HG03571 (cell line): ENCODE results near the gene PMEPA1.
A peak's percentile ranks its signal among the peaks of the same experiment; 100 is the strongest.

Experiments used
- ATAC-seq: cut with Tn5 transposase; IDR thresholded peaks from one replicate; pipeline ENCODE4 v1.9.1; 2021; ENCODE audit not compliant: unreplicated experiment

The PMEPA1 gene

DNA sequence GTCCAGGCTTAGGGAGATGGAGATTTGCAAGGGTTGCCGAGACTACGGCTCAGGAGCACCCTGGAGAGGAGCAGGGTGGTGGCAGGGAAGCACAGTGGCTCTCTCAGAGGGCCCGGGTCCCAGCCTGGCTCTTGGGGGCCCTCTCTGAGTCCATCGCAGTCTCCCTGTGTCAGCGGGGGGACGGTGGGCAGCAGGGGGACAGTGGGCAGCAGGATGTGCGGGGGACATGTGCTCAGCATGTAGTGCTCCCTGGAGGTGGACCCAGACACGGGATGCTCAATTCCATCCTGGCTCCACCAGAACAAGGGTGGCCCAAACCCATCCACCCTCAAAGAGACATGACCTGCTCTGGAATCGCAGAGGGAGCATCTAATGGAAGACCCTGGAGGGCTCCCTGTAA is 46.6 kb downstream of the PMEPA1 start:
- ATAC-seq: no peak

DNA sequence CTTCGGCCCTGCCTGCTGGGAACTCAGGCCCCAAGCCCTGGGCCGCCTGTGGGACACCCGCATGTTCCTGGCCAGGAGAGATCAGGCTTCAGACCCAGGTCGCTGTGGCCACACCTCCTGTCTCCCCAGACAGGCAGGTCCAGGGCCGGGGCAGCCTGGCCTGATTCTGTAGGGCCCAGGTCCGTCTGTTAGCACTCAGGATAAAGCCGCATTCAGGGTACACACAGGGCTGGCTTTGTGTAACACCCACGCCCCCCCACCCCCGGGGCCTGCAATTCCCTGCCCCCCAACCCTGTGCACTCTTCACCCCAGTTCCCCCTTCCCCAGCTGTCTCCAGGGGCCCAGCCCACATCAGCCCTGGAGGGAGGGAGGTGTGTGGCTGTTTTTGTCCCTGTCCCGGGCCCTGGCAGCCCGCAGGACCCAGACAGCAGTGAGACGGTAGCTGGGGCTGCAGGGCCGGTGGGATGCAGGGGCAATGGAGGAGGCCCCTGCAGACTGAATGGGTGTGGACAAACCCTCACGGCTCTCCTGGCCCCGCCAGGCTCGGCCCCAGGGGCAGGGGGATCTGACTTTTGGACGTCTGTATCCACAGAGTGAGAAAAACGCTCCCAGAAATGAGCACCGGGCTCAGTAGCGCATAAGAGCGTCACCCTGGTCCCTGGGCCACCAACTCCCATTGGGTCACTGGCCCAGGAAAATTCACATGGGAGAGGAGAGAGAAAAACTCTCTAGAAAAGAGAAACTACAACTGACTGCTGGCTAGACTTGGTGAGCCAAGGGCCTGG is 47.2 kb downstream of the PMEPA1 start:
- no peak for ATAC-seq

DNA sequence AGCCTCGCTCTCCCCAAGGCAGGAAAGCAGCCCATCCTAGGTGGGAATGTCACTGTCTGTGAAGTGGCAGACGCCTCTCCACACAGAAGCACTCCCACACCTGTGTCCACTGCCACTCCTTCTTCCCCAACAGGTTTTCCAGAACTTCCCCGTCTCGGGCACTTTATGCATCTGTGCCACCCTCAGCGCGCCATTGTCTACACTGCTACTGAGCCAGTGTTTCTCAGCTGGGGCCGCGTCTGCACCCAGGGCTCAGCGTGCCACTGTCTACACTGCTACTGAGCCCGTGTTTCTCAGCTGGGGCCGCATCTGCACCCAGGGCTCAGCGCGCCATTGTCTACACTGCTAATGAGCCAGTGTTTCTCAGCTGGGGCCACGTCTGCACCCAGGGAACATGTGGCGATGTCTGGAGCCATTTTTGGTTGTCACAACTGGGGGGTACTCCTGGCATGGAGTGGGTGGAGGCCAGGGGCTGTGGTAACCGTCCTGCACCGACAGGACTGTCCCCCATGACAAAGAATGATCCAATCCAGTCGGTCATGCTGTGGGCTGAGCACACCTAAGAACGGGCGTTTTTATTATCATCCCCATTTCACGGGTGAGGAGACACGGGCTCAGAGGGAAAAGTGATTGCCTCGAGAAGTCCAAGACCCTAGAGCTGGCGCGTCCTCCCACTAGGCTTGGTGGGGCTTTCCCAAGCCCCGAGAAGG is 47.9 kb downstream of the PMEPA1 start:
- no peak for ATAC-seq

DNA sequence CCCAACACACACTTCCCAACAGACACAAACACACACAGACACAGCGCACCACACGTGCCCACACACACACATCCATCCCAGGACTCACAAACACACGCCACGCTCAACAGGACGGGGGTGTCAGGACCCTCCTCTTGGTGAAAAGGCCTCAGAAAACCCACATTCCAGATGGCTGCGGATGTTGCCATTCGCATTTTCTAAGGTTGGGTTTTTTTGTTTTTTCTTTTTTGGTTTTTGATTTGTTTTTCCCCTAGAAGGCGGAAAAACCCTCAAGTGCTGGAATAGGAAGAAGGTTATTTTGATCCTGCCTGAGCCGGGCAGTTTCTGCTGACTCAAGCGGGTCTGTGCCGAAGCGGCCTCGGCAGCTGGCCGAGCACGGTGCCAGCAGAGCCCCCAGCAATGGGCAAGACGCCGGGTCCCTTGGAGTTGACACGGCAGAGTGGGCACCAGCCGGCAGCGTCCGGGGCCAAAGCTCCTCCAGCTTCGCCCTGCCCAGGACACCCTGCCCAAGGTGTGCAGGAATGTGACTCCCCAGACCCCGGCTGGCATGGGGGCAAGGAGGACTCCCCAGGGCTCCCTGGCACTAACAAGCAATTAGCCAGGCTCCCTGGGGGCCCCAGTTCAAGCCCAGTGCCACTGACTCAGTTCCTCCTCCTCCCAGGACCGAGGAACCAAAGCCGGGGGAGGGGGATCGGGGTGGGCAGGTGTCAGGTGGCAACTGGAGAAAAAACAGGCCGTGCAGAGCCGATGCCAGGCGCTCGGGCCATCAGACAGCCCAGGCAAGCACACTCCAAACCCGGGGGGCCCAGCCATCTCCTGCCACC is 48.7 kb downstream of the PMEPA1 start:
- no peak for ATAC-seq

DNA sequence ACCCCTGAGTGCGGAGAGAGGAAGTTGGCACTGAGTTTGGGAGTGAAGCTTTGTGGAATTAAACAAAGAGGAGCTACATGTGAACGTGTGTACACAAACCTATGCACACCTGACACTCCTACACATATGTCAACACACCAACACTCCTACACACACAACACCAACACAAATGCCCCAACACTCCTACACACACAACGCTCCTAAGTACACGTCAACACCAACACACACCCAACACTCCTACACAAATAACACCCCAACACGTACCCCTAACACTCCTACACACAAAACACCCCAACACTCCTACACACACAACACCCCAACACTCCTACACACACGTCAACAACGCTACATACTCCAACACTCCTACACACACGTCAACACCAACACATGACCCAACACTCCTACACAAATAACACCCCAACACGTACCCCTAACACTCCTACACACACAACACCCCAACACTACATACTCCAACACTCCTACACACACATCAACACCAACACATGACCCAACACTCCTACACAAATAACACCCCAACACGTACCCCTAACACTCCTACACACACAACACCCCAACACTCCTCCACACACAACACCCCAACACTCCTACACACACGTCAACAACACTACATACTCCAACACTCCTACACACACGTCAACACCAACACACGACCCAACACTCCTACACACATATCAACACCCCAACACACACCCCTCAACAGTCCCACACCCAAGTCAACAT is 49.5 kb downstream of the PMEPA1 start:
- ATAC-seq: no peak

DNA sequence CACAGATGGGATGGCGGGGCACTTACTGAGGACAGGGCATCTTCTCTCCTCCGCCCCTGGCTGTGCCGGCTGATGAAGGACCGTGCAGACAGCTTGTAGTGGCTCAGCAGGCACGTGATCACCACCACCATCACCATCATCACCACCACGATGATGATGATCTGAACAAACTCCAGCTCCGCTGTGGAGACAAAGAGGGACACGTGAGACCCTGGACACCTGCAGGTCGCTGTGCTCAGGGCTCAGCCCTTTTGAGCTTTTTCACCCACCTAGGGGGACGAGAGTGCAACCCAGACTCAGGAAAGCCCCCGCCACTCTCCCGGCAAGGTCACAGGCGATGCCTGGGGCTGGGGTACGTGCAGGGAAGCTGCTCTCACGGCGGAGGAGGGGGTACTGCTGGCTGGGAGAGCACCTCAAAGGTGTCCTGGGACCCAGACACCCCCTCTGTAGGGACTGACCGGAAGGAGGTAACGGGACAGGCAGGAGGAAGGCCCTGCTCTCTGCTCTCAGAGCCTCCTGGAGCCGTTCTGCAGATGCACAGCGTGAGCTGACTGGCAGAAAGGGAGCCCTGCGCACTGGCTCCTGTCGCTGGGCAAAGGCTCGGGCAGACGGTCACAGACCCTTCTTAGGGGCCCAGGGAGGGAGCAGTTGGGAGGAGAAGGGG is 50.2 kb downstream of the PMEPA1 start:
- ATAC-seq: no peak

DNA sequence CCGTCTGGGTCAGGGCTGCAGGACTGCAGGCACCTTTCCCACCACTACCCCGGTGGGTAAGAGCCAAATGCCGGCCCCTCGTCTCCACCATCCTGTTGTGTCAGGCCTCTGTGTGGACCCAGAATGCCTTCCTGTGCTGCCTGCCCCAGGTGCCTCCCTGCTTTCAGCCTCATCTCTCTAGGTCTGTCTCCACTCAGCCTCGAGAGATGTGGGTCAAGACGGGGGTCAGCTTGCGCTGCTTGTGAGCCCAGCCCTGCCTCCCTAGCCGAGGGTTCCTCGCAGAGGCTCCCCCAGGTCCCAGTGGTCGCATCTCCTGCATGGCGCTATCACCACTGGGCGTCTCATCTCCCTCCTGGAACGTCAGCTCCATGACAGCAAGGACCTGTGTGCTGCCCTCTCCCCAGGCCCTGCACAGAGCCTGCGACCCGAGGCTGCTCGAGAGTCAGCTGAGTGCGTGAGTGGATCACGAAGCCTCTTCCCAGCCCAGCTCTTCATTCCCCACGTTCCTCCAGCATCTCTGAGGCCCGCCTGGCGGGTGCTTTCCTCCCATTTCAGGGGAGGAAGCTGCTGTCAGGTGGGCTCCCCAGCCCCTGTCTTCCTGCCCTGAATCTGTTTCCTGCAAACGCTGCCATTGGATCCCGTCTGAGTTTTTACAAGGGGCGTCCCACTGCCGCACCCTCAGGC is 50.8 kb downstream of the PMEPA1 start:
- ATAC-seq: no peak

DNA sequence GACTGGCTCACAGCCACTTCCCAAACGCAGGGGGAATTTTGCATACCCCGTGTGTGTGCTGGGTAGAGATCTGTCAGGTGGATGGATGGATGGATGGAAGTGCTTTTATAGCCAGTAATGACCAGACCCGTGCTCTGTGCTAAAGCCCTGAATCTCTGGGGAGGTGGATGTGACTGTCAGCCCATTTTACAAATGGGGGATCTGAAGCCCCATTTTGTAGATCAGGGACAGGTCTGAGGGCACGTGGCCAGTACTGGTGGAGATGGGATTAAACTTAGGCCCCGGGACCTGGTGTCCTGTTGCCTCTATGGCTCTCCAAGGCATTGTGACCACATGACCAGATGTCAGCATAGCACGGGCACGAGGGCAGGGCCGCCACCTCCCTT is 51.4 kb downstream of the PMEPA1 start:
- ATAC-seq: no peak

DNA sequence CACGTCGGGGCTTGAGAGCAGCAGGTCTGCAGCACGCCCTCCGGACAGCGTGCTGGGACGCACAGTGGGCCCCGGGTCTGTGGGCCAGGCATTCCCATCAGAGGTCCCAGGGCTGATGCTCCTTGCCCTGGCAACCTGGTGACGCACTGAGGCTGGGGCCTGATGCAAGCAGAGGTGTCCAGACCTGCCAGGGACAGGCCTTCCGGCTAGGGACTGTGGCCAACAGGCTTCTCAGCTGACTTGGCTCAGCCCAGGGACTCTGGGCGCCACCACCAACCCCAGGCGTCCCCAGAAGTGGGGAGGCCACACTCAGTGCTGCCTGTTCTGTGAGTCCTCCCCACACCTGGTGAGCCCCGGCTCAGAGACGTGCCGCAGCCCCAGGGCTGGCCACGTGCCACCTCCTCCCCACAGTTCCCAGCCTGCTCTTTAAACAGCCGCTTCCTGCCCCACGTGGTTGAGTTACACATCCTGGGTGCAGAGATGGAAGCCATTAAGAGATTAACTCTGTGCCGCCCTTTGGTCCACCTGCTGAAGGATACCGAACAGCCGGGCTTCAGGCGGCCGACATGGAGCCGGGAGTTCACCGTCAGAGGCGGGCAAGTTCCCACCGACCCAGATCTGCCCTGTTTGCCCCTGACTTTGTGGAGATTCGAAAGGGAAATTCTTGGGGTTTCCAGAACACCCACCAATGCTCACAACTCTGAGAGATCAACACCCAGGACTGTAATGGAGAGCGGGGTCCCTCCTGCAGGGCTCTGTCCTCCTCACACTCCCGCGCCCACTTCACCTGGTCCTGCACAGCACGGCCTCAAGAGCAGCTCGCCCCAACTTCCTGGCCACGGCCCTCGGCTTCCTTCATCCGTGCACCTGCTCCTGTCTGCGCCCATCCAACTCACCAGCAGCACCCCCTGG is 52.0 kb downstream of the PMEPA1 start:
- no peak for ATAC-seq

DNA sequence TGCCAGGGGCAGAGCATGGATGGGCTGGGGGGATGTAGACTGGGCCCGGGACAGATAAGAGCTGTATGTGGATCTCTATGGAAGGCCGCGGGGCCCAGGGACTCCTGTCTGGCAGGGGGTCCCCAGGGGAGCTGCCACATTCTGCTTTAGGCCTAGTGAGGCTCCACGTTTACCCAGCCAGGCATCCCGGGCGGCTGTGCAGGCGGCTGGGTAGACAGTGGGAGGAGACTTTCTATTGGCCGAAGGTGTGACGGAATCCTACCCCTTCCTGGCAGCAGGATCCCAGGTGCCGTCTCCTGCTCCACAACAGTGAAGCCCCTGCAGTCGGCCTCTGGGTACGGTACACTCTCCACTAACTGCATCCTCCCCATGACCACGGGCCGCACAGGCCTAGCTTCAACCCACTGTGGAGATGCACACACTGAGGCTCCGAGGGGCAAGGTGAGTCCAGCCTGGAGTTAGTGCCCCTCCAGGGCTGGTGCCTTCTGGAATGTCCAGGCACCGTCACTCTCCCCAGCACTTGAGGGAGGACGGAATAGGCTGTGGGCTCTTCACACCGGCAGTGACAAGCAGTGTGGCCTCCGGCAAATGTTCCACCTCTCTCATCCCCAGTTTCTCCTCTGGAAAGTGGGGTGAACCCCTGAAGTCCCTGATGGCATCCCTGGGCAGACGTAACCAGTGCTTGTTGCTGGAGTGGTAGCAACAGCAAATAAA is 52.8 kb downstream of the PMEPA1 start:
- ATAC-seq: no peak

DNA sequence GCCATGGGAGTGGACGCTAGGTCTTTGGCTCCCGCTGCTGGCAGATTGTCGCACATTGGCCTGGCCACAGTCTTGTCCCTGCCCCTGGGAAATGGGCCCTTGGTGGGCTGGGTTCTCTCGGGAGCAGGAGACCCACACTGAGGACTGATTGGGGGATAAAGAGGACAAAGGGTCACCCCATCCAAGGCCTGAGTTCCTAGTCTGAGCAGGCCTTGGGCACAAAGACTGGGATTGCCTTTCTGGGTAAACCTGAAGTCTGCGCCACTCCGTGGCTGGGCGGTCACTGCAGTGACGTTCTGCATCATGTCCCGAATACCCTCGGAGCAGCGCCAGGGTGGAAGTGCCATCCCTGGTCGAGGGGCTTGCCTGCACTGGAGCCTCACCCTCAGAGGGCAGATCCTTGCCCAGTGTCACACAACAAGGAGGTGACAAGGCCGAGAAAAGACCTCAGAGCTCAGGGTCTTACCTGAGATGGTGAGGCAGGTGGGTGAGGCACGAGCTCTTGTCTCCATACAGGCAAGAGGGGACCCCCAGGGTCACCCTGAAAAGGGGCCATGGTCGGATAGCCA is 53.5 kb downstream of the PMEPA1 start:
- no peak for ATAC-seq

DNA sequence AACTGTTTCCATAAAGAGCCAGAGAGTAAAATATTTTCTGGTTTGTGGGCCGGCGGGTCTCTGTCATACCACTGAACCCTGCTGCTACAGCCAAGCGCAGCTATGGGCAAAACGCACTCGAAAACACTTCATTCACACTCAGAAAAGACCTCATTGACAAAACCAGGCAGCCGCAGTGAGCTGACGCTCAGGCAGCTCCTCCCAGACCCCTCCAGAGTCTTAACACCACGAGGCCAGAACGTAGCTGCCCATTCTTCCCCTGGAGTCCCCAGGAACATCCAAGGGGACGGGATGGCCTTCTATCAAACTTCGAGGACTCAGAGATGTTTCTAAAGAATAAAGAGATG is 54.0 kb downstream of the PMEPA1 start:
- no peak for ATAC-seq

DNA sequence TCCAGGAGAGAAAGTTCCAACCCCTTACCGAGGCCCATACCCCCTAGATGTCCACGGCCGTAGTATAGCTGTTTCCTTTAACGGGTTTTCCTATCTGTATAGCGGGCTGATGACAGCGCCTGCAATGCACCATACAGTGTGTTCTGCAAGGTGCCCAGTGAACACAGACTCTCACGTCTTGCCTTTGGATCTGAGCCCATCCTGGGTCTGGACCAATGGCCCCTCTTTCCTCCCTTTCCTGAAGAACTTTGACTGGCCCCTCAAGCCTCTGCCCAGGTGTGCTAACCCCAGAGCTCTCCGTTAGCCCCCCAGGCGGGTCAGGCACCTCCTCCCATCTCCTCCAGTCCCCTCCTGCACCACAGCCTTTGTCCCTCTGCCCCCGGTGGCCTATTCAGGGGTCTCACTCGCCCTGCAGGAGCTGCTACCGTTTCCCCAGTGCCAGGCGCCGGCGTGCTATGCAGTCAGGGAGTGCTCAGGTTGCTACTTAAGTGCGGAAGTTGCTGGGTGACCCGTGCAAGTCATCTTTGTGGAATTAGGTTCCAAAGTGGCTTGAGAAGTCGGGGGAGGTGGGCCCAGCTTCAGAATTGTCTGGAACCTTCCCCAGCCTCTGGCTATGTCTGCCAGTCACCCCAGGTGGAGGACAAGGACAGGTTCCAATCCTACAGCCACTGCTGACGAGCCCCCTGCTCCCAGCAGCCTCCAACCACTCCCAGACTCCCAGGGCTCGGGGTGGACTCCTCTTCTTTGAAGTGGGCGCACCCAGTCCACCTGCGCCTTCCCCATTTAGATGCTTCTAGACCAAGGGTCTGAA is 54.6 kb downstream of the PMEPA1 start:
- no peak for ATAC-seq

DNA sequence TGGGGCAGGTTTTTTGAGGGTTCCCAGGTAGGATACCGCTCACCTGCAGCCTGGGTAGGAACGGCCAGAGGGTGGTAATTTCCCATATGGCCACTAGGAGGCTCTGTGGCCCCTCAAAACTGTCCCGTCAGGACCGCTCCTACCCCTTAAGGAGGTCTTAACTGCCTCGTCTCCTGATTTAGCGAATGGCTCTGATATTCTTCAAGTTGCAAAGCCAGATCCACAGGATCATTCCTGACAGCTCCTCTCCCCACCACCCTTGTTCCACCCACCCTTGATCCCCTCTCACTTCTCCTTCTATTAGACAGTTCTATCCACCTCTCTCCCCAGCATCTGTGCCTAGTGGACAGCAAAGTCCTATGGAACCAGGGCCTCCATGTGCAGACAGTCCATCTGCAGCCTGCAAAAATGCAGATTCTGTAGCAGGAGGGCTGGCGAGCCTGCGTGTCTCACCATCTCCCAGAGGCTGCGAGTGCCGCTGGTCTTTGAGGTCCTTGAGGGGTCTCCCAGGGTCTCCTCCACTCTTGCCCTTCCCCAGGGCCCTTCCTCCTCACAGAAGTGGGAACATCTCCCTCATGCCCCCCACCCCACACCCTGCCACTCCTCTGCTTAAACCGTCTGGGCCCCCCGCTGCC is 55.3 kb downstream of the PMEPA1 start:
- ATAC-seq: peak; percentile 64

DNA sequence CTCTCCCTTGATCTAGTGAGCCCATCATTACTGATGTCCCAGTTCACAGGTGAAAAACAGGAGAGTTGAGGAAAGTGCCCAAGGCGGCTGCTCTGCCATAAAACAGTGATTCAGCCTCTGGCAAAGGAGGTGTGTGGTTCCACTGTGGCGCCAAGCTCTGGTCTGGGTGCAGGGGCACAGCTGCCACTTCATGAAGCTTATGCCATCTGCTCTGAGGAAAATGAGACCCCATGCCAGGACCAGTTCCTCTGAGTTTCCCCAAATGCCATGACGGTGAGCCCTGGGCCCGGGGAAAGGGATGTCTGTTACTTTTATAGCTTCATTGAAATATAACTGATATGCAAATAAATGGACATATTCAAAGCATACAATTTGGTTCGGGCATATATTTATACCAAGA is 55.9 kb downstream of the PMEPA1 start:
- no peak for ATAC-seq

DNA sequence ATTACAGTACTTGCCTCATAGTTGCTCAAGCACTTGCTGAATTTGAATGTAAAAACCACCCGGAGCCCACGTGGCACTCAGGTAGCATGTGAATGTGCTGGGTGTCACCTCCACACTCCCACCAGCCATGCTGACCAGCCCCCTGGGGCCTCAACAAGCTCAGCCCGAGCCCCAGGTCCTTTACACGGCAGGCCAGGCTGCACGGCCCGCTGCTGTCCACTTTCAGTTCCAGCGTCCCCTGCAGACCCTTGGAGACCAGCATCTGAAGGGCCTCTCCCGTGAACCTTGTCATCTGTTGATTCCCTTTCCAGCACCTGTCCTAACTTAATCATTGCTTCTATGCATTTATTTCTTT is 56.3 kb downstream of the PMEPA1 start:
- no peak for ATAC-seq
